ENCODE data around the gene CDH4. TPM values are rescaled to one million over a fixed set of nuclear protein-coding genes. Genes with fewer than 3 reads are reported as not detected.

The CDH4 gene
- total and polyA plus RNA-seq, 2 of the 4 experiments (the other 2 are of a cell fraction), result 1.6 to 3.5 TPM

DNA sequence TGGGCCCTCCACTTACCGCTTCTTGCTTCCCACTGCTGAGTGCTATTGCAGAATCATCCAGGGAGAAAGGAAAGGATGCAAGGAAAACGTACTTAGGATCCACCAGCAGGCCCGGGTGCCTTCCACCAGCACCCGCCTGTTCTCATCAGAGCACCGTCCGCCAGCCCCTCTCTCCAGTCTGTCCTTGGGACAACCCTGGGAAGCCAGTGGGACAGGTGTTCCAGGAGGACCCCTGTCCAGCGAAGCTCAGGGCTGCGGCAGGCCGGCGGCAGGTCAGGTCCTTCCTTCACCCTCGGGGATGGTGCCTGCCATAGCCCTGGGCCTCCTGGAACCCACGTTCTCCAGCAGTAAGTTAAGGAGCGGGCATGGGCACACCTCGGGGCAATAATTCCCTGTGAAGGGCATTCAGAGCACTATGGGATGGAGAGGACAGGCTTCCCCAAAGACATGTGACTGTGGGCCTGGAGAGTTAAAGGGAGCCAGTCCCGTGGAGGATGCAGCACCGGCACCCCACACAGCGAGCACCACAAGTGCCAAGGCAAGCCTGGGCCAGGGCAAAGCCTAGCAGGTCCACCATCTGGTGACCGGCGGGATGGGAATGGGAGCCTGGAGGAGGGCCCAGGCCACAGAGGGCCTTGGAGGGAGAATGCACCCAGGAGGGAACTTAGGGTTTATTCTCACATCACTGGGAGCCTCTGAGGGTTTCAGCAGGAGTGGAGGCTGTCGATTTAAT, 416.9 kb downstream of the CDH4 start:
- H2AK9ac ChIP-seq (replicated peaks; ENCODE audit: low read depth, low read length, poor library complexity), result no peak overlapping the region
- no peak overlapping the region for H2AFZ ChIP-seq (replicated peaks; ENCODE audit: low read length, poor library complexity)
- no peaks in the 10 kb centered on the region for H4K20me1 ChIP-seq (ENCODE audit: insufficient read depth, low read length)
- no peaks in the 10 kb centered on the region for H3K79me1 ChIP-seq (ENCODE audit: low read depth in 1 of 2, low read length in 2 of 2)
- ATAC-seq (ENCODE audit: low read depth) (no peak), DNase-seq (no peak)
- H2BK15ac ChIP-seq (ENCODE audit: low read depth, low read length), result no peak overlapping the region
- peaks cover 7% of the 10 kb centered on the region; the same call in 1 of the 2 replicates for H3K9me3 ChIP-seq (ENCODE audit: control insufficient read depth, insufficient read depth, low read length)
- no peak overlapping the region for H3K27ac ChIP-seq (ENCODE audit: insufficient read depth, low read length)
- H3K4me3 ChIP-seq (ENCODE audit: insufficient read depth, low read depth, low read length), result no peak overlapping the region
- no peak overlapping the region for H2BK20ac ChIP-seq (ENCODE audit: low read depth, low read length)
- intact Hi-C loops (cut with micrococcal nuclease), result no loop called here
- H3K4me2 ChIP-seq (ENCODE audit: low read depth, low read length), result no peak overlapping the region
- no peaks in the 10 kb centered on the region for H3K4me1 ChIP-seq (ENCODE audit: control insufficient read depth, insufficient read depth, low read length)
- POLR2A ChIA-PET (ENCODE audit: unreplicated experiment), result no interaction called here
- H2BK120ac ChIP-seq (ENCODE audit: low read depth, low read length), result no peak overlapping the region
- no peaks in the 10 kb centered on the region; the same call in 1 of the 2 replicates for H3K27me3 ChIP-seq (ENCODE audit: control insufficient read depth, insufficient read depth, low read length)
- H2AK5ac ChIP-seq (ENCODE audit: low read depth, low read length), result no peak overlapping the region
- no peak overlapping the region for H2BK5ac ChIP-seq (ENCODE audit: low read depth, low read length, poor library complexity, severe bottlenecking)
- H4K8ac ChIP-seq (ENCODE audit: low read depth in 2 of 2, low read length in 2 of 2), result no peak overlapping the region
- H3K14ac ChIP-seq (replicated peaks; ENCODE audit: low read depth, low read length), result no peak overlapping the region
- CTCF ChIA-PET, result no interaction called here
- in situ Hi-C loops (cut with MboI; ENCODE audit: low sequenced_read_pairs), result no loop called here
- no peak overlapping the region for H3K9ac ChIP-seq (ENCODE audit: low read depth, low read length)
- no peak overlapping the region for H3K18ac ChIP-seq (ENCODE audit: low read depth, low read length)
- H3K4ac ChIP-seq (ENCODE audit: low read depth, low read length), result no peak overlapping the region
- BruUV-seq (replicated peaks), result no TSS peak
- no peak for TF ChIP-seq CEBPB (IDR thresholded peaks at IDR 0.05; ENCODE audit: low read depth, low read length)
- TF ChIP-seq, protein P1, sequence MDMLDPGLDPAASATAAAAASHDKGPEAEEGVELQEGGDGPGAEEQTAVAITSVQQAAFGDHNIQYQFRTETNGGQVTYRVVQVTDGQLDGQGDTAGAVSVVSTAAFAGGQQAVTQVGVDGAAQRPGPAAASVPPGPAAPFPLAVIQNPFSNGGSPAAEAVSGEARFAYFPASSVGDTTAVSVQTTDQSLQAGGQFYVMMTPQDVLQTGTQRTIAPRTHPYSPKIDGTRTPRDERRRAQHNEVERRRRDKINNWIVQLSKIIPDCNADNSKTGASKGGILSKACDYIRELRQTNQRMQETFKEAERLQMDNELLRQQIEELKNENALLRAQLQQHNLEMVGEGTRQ (IDR thresholded peaks at IDR 0.05; ENCODE audit: low read depth, low read length), result no peak
- no peak for TF ChIP-seq RCOR1 (IDR thresholded peaks at IDR 0.05; ENCODE audit: insufficient replicate concordance, low read length)
- no peak for TF ChIP-seq NFE2L2 (IDR thresholded peaks at IDR 0.05; ENCODE audit: low read depth, low read length)
- TF ChIP-seq MAZ (IDR thresholded peaks at IDR 0.05; ENCODE audit: borderline replicate concordance, low read depth, low read length), result no peak
- no peak for TF ChIP-seq SMC3 (IDR thresholded peaks at IDR 0.05; ENCODE audit: low read depth, low read length)
- no peak for TF ChIP-seq BHLHE40 (IDR thresholded peaks at IDR 0.05; ENCODE audit: low read depth, low read length)
- WGBS, 2 experiments (ENCODE audit: extremely low coverage in 2 of 2, insufficient read length in 1 of 2), result 81% methylated on average over 9 of the region's 20 CpGs; no CpG with 5 or more reads in 1 of the 2 experiments
- H3K23ac ChIP-seq (ENCODE audit: low read depth, low read length), result no peak overlapping the region
- dilution Hi-C loops (cut with HindIII; ENCODE audit: low sequenced_read_pairs, unreplicated experiment), result no loop called here
- H4K91ac ChIP-seq (ENCODE audit: insufficient read depth, low read depth, low read length), result no peak overlapping the region
- no peak overlapping the region for H4K5ac ChIP-seq (ENCODE audit: low read depth, low read length)
- no peaks in the 10 kb centered on the region for H3K36me3 ChIP-seq (ENCODE audit: control insufficient read depth, insufficient read depth, low read length)
- H3K9me1 ChIP-seq (ENCODE audit: insufficient read depth, low read length), result no peaks in the 10 kb centered on the region
- H3K56ac ChIP-seq (ENCODE audit: extremely low read depth, insufficient read depth, low read length), result no peak overlapping the region

Data from IMR-90 (cell line).